Measurements from ENCODE around the gene LRFN2.

The LRFN2 gene

DNA sequence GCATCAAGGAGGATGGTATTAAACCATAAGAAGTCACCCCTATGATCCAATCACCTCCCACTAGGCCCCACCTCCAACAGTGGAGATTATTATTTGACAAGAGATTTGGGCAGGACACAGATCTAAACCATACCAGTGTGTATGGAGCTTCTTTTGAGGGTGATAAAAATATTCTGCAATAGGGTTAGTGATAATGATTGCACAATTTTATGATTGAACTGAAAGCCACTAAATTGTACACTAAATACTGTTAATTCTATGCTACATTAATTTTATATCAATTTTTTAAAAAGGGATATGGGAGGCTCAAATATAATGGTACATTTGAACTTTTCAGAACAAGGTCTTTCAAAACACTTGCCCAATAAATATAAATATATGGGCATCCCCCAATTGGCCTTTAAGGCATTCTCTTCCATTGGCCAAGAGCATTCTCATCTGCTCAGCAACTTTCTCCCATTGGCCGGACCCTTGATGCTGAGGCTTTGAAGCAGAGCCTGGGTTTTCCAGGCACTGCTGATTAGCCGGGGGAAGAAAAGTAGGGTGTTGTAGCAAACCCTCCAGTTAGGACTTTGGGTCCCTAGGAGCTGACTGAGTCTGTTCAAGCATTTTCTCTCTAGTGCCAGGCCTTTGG is 209.9 kb downstream of the LRFN2 start:
- TF ChIP-seq, protein P1, sequence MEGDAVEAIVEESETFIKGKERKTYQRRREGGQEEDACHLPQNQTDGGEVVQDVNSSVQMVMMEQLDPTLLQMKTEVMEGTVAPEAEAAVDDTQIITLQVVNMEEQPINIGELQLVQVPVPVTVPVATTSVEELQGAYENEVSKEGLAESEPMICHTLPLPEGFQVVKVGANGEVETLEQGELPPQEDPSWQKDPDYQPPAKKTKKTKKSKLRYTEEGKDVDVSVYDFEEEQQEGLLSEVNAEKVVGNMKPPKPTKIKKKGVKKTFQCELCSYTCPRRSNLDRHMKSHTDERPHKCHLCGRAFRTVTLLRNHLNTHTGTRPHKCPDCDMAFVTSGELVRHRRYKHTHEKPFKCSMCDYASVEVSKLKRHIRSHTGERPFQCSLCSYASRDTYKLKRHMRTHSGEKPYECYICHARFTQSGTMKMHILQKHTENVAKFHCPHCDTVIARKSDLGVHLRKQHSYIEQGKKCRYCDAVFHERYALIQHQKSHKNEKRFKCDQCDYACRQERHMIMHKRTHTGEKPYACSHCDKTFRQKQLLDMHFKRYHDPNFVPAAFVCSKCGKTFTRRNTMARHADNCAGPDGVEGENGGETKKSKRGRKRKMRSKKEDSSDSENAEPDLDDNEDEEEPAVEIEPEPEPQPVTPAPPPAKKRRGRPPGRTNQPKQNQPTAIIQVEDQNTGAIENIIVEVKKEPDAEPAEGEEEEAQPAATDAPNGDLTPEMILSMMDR (IDR thresholded peaks at IDR 0.05; ENCODE audit: low read depth, low read length): no peak

DNA sequence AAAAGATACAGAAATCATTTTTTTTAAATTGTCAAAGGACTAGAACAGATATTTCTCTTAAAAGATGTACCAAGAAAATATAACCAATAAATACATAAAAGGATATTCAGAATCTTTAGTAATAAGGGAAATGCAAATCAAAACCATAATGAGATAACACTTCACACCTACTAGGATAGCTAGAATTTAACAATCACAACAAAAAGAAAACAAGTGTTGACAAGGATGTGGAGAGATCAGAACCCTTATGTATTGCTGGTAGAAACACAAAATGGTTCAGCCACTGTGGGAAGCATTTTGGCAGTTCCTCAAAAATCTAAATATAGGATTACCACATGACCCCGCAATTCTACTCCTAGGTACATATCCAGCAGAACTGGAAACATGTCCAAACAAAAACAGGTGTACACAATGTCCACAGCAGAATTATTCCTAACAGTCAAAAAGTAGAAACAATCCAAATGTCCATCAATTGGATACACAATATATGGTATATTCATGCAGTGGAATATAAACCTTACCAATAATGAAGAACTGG is 211.0 kb downstream of the LRFN2 start:
- TF ChIP-seq, protein P1 (IDR thresholded peaks at IDR 0.05; ENCODE audit: low read depth, low read length): no peak
- no peak for DNase-seq (ENCODE audit: extremely low read depth, low read depth)

More for the DNA sequence above, 209.9 kb downstream of the LRFN2 start:
- no peak for DNase-seq (ENCODE audit: extremely low read depth, low read depth)

DNA sequence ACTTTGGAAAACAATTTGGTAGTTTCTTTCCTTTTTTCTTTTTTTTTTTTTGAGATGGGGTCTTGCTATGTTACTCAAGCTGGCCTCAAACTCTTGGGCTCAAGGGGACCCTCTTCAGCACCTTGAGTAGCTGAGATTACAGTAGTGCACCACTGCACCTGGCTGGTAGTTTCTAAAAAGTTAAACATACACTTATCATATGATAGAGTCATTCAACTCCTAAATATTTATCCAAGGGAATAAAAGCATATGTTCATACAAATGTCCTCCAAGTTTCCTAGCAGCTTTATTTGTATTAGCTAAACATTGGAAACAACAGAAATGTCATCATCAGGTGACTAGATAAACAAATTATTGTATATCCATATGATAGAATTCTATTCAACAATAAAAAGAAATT is 213.9 kb downstream of the LRFN2 start:
- no peak for DNase-seq (ENCODE audit: extremely low read depth, low read depth)
- TF ChIP-seq, protein P1 (IDR thresholded peaks at IDR 0.05; ENCODE audit: low read depth, low read length): no peak

DNA sequence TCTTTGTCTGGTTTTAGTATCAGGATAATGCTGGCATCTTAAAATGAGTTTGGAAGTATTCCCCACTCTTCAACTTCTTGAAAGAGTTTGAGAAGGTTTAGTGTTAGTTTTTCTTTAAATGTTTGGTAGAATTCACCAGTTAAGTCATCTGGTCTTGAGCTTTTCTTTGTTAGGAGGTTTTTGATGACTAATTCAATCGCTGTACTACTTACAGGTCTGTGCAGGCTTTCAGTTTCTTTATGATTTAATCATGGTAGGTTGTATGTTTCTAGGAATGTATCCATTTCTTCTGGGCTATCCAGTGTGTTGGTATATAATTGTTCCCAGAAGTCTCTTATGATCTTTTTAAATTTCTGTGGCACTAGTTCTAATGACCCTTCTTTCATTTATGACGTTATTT is 215.5 kb downstream of the LRFN2 start:
- TF ChIP-seq, protein P1 (IDR thresholded peaks at IDR 0.05; ENCODE audit: low read depth, low read length): no peak
- no peak for DNase-seq (ENCODE audit: extremely low read depth, low read depth)

DNA sequence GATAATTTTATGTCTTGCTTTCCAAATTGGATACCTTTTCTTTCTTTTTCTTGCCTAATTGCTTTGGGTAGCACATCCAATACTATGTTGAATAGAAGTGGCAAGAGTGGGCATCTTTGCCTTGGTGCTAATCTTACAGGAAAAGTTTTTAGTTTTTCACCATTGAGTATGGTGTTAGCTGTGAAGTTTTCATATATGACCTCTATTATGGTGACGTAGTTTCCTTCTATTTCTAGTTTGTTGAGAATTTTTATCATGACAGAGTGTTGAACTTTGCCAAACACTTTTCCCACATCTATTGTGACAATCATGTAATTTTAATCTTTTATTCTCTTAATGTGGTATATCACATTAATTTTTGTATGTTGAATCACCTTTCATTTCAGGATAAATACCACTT is 216.1 kb downstream of the LRFN2 start:
- no peak for DNase-seq (ENCODE audit: extremely low read depth, low read depth)
- TF ChIP-seq, protein P1 (IDR thresholded peaks at IDR 0.05; ENCODE audit: low read depth, low read length): no peak

DNA sequence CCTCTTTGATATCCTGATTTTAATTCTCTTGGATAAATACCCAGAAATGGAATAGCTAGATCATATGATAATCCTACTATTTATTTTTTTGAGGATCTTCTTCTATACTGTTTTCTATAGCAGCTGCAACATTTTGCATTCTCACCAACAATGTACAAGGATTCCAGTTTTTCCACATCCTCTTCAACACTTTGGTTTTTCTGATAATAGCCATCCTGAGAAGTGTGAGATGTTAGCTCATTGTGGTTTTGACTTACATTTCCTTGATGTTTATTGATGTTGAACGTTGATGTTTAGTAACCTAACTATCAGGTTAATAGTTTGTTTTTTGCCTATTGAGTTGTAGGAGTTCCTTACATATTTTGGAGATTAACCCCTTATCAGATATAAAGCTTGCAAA is 217.3 kb downstream of the LRFN2 start:
- TF ChIP-seq, protein P1 (IDR thresholded peaks at IDR 0.05; ENCODE audit: low read depth, low read length): no peak
- no peak for DNase-seq (ENCODE audit: extremely low read depth, low read depth)

DNA sequence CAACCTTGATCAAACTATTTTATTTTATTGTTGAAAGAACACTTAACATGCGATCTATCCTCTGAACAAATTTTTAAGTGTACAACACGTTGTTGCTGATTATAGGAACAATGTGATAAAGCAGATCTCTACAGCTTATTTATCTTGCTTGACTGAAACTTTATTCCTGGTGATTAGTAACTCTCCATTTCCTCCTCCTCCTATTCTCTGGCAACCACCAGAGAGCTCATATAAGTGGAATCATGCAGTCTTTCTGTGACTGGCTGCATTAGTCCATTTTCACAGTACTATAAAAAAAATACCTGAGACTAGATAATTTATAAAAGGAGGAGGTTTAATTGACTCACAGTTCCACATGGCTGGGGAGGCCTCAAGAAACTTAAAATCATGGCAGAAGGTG is 218.1 kb downstream of the LRFN2 start:
- no peak for DNase-seq (ENCODE audit: extremely low read depth, low read depth)

More for the DNA sequence above, 218.1 kb downstream of the LRFN2 start:
- TF ChIP-seq, protein P1 (IDR thresholded peaks at IDR 0.05; ENCODE audit: low read depth, low read length): no peak

All from AG09319 (cell line).